Measurements from ENCODE around the gene PGAM4.
A peak's percentile ranks its signal among the peaks of the same experiment; 100 is the strongest.
"Not testable (repeated sequence)": the region's sequence is repeated elsewhere in the genome, so short reads cannot be mapped to it uniquely, and the experiment has no call there.

PGAM4 gene

GRCh38 chrX:77924320-77924859 is 45.0 kb downstream of the PGAM4 start:
- DNase-seq = no peak

- no peak for DNase-seq
Measured at GRCh38 chrX:77922787-77923186, 46.7 kb downstream of the PGAM4 start.

GRCh38 chrX:77919370-77919769 is 50.1 kb downstream of the PGAM4 start:
- DNase-seq = not testable (repeated sequence)

GRCh38 chrX:77918568-77918967 is 50.9 kb downstream of the PGAM4 start:
- DNase-seq = peak in 3 of 4 experiments; percentile 18 to 46 (median 42)
